GM08714 (cell line): ENCODE data around the gene MMS19.

ENCODE experiments used
- H3K4me3 ChIP-seq: fragments of 200-500 bp; sonication (Bioruptor generic); 2 replicates; pipeline ENCODE4 v1.5.1; 2014; ENCODE audit warnings: mild to moderate bottlenecking, low read length, inconsistent platforms
- ZNF274 ChIP-seq: IDR thresholded peaks from 2 replicates; pipeline ENCODE4 v1.6.1; 2012; ENCODE audit warnings: mild to moderate bottlenecking, low read depth, low read length

MMS19 gene

GRCh38 chr10:97498076-97498840 lies at the start of gene MMS19:
MMS19 (minus strand) TSS chr10:97498422; CDS start chr10:97498384, 38 bp downstream.
- H3K4me3 ChIP-seq = peak within 1 kb of the TSS; percentile 75
- TF ChIP-seq ZNF274 = no peak

GRCh38 chr10:97547962-97548361 lies 49.7 kb upstream of the MMS19 start:
- TF ChIP-seq ZNF274 = no peak
- H3K4me3 ChIP-seq = no peak overlapping the region

GRCh38 chr10:97547271-97547600 lies 49.0 kb upstream of the MMS19 start:
- no peak overlapping the region for H3K4me3 ChIP-seq
- TF ChIP-seq ZNF274 = no peak

- TF ChIP-seq ZNF274 = no peak
Measured at GRCh38 chr10:97546456-97547270, 48.4 kb upstream of the MMS19 start.

GRCh38 chr10:97543025-97543546 lies 44.9 kb upstream of the MMS19 start:
- TF ChIP-seq ZNF274 = no peak
- no peak overlapping the region for H3K4me3 ChIP-seq

More at GRCh38 chr10:97546456-97547270, 48.4 kb upstream of the MMS19 start:
- H3K4me3 ChIP-seq = no peak overlapping the region

- H3K4me3 ChIP-seq = no peak overlapping the region
- no peak for TF ChIP-seq ZNF274
Measured at GRCh38 chr10:97542169-97543024, 44.2 kb upstream of the MMS19 start.

GRCh38 chr10:97540669-97541500 lies 42.7 kb upstream of the MMS19 start:
- H3K4me3 ChIP-seq = no peak overlapping the region
- no peak for TF ChIP-seq ZNF274

GRCh38 chr10:97539523-97540200 lies 41.4 kb upstream of the MMS19 start:
- H3K4me3 ChIP-seq = no peak overlapping the region
- TF ChIP-seq ZNF274 = no peak

GRCh38 chr10:97538839-97539238 lies 40.6 kb upstream of the MMS19 start:
- no peak for TF ChIP-seq ZNF274
- H3K4me3 ChIP-seq = no peak overlapping the region

- no peak overlapping the region for H3K4me3 ChIP-seq
- no peak for TF ChIP-seq ZNF274
Measured at GRCh38 chr10:97538411-97538810, 40.2 kb upstream of the MMS19 start.

GRCh38 chr10:97537186-97537869 lies 39.1 kb upstream of the MMS19 start:
- TF ChIP-seq ZNF274 = no peak
- H3K4me3 ChIP-seq = no peak overlapping the region

- no peak for TF ChIP-seq ZNF274
- H3K4me3 ChIP-seq = no peak overlapping the region
Measured at GRCh38 chr10:97534746-97535367, 36.6 kb upstream of the MMS19 start.

- H3K4me3 ChIP-seq = no peak overlapping the region
- no peak for TF ChIP-seq ZNF274
Measured at GRCh38 chr10:97533888-97534287, 35.7 kb upstream of the MMS19 start.
